NCI-H2029 treated with DMSO at 0.1 percent for 48 hours (cell line): ENCODE results near the gene ELMOD3.
"Not testable (repeated sequence)": the region's sequence is repeated elsewhere in the genome, so short reads cannot be mapped to it uniquely, and the experiment has no call there.

ENCODE experiments used
- DNase-seq: peaks from one replicate; lab custom pipeline; 2025; lab: John Stamatoyannopoulos, UW

The ELMOD3 gene

GRCh38 chr2:85329181-85329651, 25.4 kb upstream of the ELMOD3 start:
- no peak for DNase-seq

- DNase-seq, result not testable (repeated sequence)
Observed at GRCh38 chr2:85329701-85330100, 24.9 kb upstream of the ELMOD3 start.

- no peak for DNase-seq
Observed at GRCh38 chr2:85330839-85331636, 23.5 kb upstream of the ELMOD3 start.

DNA sequence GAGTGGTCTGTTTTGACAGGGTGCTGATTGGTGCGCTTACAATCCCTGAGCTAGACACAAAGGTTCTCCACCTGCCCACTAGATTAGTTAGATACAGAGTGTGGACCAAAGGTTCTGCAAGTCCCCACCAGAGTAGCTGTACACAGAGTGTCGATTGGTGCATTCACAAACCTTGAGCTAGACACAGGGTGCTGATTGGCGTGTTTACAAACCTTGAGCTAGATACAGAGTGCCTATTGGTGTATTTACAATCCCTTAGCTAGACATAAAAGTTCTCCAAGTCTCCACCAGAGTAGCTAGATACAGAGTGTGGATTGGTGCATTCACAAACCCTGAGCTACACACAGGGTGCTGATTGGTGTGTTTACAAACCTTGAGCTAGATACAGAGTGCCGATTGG, 20.7 kb upstream of the ELMOD3 start:
- not testable (repeated sequence) for DNase-seq

DNA sequence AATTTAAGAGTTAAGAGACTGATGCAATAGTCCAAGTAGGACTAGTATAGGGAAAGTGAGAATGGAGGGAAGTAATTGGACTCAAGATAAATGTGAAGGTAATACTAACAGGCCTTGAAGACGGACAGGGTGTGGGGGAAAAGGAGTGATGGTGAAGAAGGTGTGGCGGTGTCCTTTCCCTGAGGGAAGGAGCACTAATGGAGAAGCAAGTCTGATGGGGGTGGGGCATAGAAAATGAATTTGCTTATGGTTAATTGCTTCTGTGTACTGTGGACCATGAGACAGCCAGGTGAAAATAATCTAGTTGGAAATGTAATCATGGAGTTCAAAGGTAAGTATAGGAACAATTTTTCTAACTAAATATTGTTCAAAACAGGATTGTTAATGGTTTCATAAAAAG, 19.6 kb upstream of the ELMOD3 start:
- DNase-seq, result no peak

DNA sequence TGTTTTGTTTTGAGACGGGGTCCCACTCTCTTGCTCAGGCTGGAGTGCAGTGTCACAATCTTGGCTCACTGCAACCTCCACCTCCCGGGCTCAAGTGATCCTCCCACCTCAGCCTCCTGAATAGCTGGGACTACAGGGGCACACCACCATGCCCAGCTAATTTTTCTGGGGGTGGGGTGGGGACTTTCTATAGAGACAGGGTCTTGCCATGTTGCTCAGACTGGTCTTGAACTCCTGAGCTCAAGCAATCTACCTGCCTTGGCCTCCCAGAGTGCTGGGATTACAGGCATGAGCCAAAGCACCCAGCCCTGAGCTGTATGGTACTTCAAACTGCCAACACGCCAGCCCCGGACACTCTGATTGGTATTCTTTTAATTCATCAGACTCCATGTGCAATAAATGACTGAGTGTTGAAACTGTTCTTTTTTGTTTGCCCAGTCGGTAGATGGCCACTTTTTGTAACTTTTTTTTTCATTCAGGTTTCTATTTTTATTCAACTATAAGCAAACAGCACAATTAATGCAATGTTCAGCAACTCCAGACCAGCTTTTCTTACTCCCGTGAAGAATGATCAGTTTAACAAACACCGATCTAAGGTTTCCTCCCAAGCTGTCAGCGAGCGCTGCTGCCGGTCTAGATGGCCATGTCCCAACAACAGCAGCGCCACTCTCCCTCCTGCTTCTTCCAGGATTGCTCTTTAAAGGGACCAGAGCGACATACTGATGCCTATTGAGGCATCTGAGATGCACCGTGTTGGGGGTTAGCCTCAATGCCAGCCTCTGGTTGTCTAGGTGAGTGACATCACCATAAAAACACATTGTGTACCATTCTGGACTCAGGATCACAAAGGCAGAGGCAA, 14.3 kb upstream of the ELMOD3 start:
- DNase-seq, result no peak

GRCh38 chr2:85341269-85342029, 13.1 kb upstream of the ELMOD3 start:
- DNase-seq, result no peak

- DNase-seq, result no peak
Observed at GRCh38 chr2:85342156-85342555, 12.4 kb upstream of the ELMOD3 start.

GRCh38 chr2:85343207-85343895, 11.2 kb upstream of the ELMOD3 start:
- DNase-seq, result not testable (repeated sequence)

DNA sequence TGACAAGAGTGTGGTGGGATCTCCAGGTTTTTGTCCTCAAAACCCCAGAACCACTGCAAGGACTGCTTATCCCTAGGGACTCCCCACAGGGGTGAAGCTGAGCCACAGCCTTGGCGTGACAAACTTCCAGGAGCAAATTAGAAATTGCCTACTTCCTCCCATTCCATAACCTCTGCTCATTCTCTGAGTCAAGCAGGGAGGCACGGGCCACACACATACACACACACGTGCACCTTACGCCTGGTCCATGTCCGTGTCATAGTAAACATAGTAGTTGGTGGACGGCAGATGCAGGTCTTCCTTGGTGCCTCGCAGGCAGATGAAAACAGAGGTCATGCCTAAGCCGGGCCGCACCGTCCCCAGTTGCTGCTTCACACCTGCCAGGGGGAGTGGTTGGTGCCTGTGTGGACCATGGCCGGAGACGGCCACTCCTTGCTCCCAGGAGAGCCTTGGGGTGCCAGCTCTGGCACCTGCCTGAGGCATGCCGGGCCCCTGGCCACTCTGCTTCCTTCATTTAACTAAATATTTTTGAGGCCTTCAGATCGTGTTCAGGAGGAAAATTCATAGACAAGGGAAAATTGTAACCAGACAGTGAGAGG, 10.1 kb upstream of the ELMOD3 start:
- DNase-seq, result no peak

GRCh38 chr2:85347599-85347998, 7.0 kb upstream of the ELMOD3 start:
- DNase-seq, result no peak

GRCh38 chr2:85353876-85354285, 688 bp upstream of the ELMOD3 start:
- no peak for DNase-seq

DNA sequence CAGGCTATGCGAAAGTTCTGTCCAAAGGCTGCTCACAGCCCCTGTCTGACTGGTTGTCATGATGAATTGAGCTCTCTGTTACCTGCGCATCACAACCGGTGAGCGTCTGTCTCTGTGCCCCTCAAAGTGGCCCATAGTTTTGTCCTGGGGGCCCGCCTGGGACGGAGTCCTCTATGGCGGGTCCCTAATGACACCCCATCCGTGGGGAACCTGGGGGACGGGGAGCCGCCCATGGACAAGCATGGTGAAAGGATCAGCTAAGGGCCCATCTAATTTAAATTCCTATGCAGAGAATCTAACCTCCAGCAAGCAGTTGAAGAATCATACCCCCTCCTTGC, 473 bp downstream of the ELMOD3 start:
- no peak for DNase-seq

DNA sequence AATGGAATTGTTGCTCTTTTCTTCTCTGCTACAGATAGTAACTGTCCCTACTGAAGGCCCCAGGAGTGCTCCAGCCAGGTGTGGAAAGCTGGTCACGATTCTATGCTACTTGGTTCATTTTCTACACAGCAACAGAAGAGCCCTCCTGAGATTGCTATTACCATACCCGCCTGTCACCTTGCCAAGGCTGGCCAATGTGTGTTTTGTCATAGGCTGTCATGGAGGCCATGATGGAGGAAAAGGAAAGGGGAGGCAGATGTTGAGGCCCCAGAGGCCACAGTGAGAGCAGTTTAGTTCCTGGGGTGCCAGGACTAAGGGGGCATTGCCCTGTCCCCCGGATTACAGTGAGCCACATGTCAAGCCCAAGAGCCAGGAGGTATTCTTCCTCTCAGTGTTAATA, 952 bp downstream of the ELMOD3 start:
- no peak for DNase-seq

DNA sequence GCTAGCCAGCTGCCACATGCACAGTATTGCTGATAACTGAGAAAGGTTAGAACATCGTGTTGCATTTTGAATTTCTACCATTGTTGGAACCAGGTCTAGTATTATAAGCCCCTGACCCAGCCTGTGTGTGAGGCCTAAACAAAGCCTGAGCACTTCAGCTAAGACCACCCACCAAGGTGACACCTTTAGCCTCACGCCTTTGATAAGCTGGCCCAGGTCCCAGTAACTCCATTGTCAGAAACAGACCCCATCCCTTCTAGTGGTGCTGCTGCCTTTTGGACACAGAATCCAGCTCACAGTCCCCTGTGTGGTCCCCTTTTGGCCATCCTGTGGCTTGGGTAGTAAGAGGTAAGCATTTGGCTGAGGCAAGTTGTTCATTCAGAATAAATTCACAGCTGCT, 1.6 kb downstream of the ELMOD3 start:
- no peak for DNase-seq

DNA sequence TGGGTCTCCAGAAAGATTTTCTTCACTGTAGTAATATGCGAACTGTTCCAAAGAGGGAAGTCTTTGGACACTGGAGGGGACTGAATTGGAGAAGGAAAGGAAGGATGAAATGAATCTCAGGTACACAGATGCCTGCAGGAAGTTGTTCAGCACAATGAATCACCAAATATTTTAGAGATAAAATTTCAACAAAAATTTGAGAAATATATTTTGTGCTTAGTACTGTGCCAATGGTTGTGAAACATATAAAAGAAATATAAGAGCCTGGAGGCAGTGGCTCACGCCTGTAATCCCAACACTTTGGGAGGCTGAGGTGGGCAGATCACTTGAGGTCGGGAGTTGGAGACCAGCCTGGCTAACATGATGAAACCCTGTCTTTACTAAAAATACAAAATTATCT, 3.2 kb downstream of the ELMOD3 start:
- no peak for DNase-seq

DNA sequence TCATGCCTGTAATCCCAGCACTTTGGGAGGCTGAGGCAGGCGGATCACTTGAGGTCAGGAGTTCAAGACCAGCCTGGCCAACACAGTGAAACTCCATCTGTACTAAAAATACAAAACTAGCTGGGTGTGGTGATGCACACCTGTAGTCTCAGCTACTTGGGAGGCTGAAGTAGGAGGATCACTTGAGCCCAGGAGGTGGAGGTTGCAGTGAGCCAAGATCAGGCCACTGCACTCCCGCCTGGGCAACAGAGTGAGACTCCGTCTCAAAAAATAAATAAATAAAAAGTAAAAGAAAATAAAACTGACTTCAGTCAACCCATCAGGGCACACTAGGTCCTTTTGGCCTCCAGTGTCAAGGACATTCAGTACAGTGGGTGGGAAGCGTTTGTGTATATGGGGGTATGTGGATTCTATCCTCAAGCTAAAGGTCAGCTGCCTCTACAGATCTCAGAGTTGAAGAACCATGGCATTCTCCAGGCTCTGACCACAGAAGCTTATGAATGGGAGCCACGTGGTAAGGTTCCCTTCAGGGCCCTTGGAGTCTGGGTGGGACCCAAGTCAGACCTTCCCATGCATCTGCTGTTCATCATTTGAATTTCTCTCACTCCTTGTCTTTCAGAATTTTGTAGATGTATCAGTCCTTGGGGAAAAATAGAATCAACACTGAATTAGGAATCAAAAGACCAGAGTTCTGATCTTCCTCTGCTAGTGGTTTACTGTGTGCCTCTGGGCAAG, 8.3 kb downstream of the ELMOD3 start:
- not testable (repeated sequence) for DNase-seq

GRCh38 chr2:85367180-85367579, 12.6 kb downstream of the ELMOD3 start:
- DNase-seq, result no peak

DNA sequence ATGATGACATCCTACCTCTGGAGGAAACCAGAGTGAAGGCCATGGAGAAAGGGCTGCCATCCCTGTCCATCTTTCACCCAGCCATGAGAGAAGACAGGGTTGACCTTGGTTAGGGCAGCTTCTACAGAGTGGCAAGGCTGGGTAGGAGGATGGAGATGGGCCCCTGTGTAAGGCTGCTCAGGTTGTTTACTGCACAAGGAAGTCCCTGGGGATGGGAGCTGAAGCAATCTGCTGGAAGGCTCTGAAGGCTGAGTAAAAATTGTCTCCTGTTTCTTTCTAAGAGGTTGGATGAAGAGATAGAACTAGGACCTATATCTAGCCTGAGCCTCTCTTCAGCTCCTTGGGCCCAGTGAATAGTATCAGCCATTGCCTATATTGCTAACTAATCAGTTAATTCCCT, 14.4 kb downstream of the ELMOD3 start:
- no peak for DNase-seq

DNA sequence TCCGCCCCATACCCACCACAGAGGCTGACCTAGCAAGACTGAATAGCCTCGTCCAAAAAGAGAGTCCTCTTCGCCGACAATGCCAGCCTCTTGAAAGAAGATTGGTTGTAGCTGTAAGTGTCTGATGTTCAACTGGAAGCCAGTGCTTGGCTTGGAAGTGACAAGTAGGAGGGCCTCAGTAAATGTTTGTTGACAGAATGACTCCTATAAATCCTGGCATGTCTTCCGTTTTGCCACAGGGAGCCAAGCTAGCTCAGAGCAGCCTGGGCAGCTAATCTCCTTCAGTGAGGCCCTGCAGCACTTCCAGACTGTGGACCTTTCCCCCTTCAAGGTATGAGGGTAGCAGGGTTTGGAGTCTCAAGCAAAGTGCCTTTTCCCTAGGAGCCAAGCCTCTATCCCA, 14.9 kb downstream of the ELMOD3 start:
- peak; percentile 41 for DNase-seq

DNA sequence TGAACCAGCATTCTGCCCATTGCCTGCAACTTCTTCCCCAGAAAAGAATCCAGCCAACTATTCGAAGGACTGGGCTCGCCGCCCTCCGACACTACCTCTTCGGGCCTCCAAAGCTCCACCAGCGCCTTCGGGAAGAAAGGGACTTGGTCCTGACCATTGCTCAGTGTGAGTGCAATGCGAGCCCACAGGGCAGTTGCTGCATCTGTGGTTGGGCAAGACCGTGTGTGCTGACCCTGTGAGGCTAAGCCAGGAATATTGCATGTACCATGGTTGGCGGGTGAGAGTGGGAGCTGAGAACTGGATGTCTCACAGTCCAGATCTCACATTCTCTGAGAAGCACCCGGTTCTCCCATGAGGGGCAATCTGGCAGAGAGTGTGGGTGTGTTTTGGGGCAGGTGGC, 16.5 kb downstream of the ELMOD3 start:
- no peak for DNase-seq
